Fibroblast of the conjunctiva (primary cell): Measurements from ENCODE around the gene PHF14.
A peak's percentile ranks its signal among the peaks of the same experiment; 100 is the strongest.
"Not testable (repeated sequence)": the region's sequence is repeated elsewhere in the genome, so short reads cannot be mapped to it uniquely, and the experiment has no call there.

Experiments used
- DNase-seq: peaks from one replicate; pipeline ENCODE4 v3.0.0-alpha.2; 2010; ENCODE audit warnings: low read depth

Gene PHF14

GRCh38 chr7:10973061-10973941, at the start of gene PHF14:
Gene PHF14 (plus strand): TSS chr7:10973872. CDS start chr7:10974324, 452 bp downstream.
- DNase-seq = peak; percentile 96

GRCh38 chr7:10924370-10924769, 49.3 kb upstream of the PHF14 start:
- no peak for DNase-seq

GRCh38 chr7:10928203-10928602, 45.5 kb upstream of the PHF14 start:
- DNase-seq = not testable (repeated sequence)

- DNase-seq = no peak
These were observed 43.1 kb upstream of the PHF14 start for GRCh38 chr7:10930551-10930950.

- DNase-seq = no peak
These were observed 42.5 kb upstream of the PHF14 start for GRCh38 chr7:10931161-10931560.

- peak; percentile 17 for DNase-seq
These were observed 39.4 kb upstream of the PHF14 start for GRCh38 chr7:10934292-10934691.

- DNase-seq = no peak
These were observed 34.3 kb upstream of the PHF14 start for GRCh38 chr7:10939237-10939910.

- DNase-seq = peak; percentile 94
These were observed 33.6 kb upstream of the PHF14 start for GRCh38 chr7:10939911-10940703.

- no peak for DNase-seq
These were observed 32.8 kb upstream of the PHF14 start for GRCh38 chr7:10940704-10941355.

- no peak for DNase-seq
These were observed 23.2 kb upstream of the PHF14 start for GRCh38 chr7:10950494-10950893.

GRCh38 chr7:10950974-10951578, 22.6 kb upstream of the PHF14 start:
- DNase-seq = not testable (repeated sequence)

- DNase-seq = no peak
These were observed 21.1 kb upstream of the PHF14 start for GRCh38 chr7:10952588-10952987.

- not testable (repeated sequence) for DNase-seq
These were observed 20.5 kb upstream of the PHF14 start for GRCh38 chr7:10953078-10953750.

- DNase-seq = no peak
These were observed 17.1 kb upstream of the PHF14 start for GRCh38 chr7:10956528-10956927.

GRCh38 chr7:10960242-10960641, 13.4 kb upstream of the PHF14 start:
- not testable (repeated sequence) for DNase-seq

- DNase-seq = not testable (repeated sequence)
These were observed 8.7 kb upstream of the PHF14 start for GRCh38 chr7:10965016-10965415.

- no peak for DNase-seq
These were observed 1.5 kb upstream of the PHF14 start for GRCh38 chr7:10972174-10972573.

- no peak for DNase-seq
These were observed 555 bp downstream of the PHF14 start for GRCh38 chr7:10973942-10974911.

- DNase-seq = no peak
These were observed 3.4 kb downstream of the PHF14 start for GRCh38 chr7:10977113-10977512.

- DNase-seq = no peak
These were observed 7.6 kb downstream of the PHF14 start for GRCh38 chr7:10981317-10981716.
